H1 (cell line): ENCODE results near the gene CCDC197. TPM values are rescaled to one million over a fixed set of nuclear protein-coding genes. Genes with fewer than 3 reads are reported as not detected.

Experiments
- CTCF ChIA-PET: fragments of 300-600 bp; sonication (Branson Sonifier 250); formaldehyde crosslinking; loops from one replicate; lab custom pipeline; 2021; ENCODE audit not compliant: partially characterized antibody; lab: Charles Lee
- POLR2A ChIA-PET: fragments of 300-600 bp; sonication (Branson Sonifier 250); formaldehyde crosslinking; loops from one replicate; lab custom pipeline; 2021; ENCODE audit warnings: inconsistent platforms; ENCODE audit not compliant: partially characterized antibody; lab: Charles Lee
- DNase-seq, 2 experiments: peaks; one replicate each; pipeline versions ENCODE4 v3.0.0 to v3.0.0-alpha.2; 2010 to 2022; ENCODE audit warnings: low spot score in 2 of 2, low read depth in 1 of 2, mixed read lengths in 1 of 2
- FAIRE-seq: peaks from 2 replicates; lab custom pipeline; 2011; peaks lifted over from hg19 to GRCh38; lab: Jason Lieb, UNC
- H2AFZ ChIP-seq: 2 replicates; pipeline ENCODE4 v1.8.1; 2012; ENCODE audit warnings: low read length, inconsistent platforms
- H2AK5ac ChIP-seq: 2 replicates; pipeline ENCODE4 v1.6.1; 2013; ENCODE audit warnings: low read depth, low read length
- H2BK120ac ChIP-seq: replicated peaks from 2 replicates; pipeline ENCODE3; 2013; ENCODE audit warnings: low read depth, low read length, inconsistent platforms
- H2BK12ac ChIP-seq: 2 replicates; pipeline ENCODE4 v1.6.1; 2013; ENCODE audit warnings: low read depth, low read length
- H2BK15ac ChIP-seq: 2 replicates; pipeline ENCODE4 v1.6.1; 2013; ENCODE audit warnings: low read length
- H2BK20ac ChIP-seq: 2 replicates; pipeline ENCODE4 v1.6.1; 2013; ENCODE audit warnings: low read length
- H2BK5ac ChIP-seq: 2 replicates; pipeline ENCODE4 v1.6.1; 2013; ENCODE audit warnings: low read depth, low read length
- H3K14ac ChIP-seq: 2 replicates; pipeline ENCODE4 v1.6.1; 2013; ENCODE audit warnings: inconsistent platforms; ENCODE audit not compliant: insufficient read length
- H3K18ac ChIP-seq: 2 replicates; pipeline ENCODE4 v1.6.1; 2013; ENCODE audit warnings: low read length; ENCODE audit errors: extremely low read depth
- H3K23ac ChIP-seq: 2 replicates; pipeline ENCODE4 v1.6.1; 2013; ENCODE audit warnings: inconsistent platforms; ENCODE audit not compliant: insufficient read length
- H3K23me2 ChIP-seq: 2 replicates; pipeline ENCODE4 v1.6.1; 2013; ENCODE audit warnings: low read depth, low read length
- H3K27ac ChIP-seq: 2 replicates; pipeline ENCODE4 v1.6.1; 2011; ENCODE audit warnings: low read depth, low read length, inconsistent platforms
- H3K27me3 ChIP-seq, 4 experiments: replicated peaks in 1 of 4; 1 replicate in 1 of 4; 2 replicates in 3 of 4; pipeline versions ENCODE4 v1.6.1 to v1.8.1; 2011 to 2013; ENCODE audit warnings: low read length in 3 of 4, mild to moderate bottlenecking in 3 of 4, inconsistent platforms in 2 of 4, mixed read lengths in 2 of 4, moderate library complexity in 1 of 4; ENCODE audit not compliant: control insufficient read depth in 3 of 4, insufficient read depth in 3 of 4; ENCODE audit errors: extremely low read depth in 1 of 4
- H3K36me3 ChIP-seq, 4 experiments: 2 replicates each; pipeline versions ENCODE4 v1.6.1 to v1.8.1; 2011 to 2013; ENCODE audit warnings: mild to moderate bottlenecking in 4 of 4, low read length in 3 of 4, moderate library complexity in 2 of 4, control low read depth in 1 of 4, inconsistent platforms in 1 of 4; ENCODE audit not compliant: insufficient read depth in 4 of 4, control insufficient read depth in 2 of 4
- H3K4ac ChIP-seq: replicated peaks from 2 replicates; pipeline ENCODE3; 2013; ENCODE audit warnings: low read length, low read depth, mixed read lengths, inconsistent platforms; ENCODE audit not compliant: insufficient read length
- H3K4me1 ChIP-seq, 4 experiments: replicated peaks in 1 of 4; 1 replicate in 1 of 4; 2 replicates in 3 of 4; pipeline versions ENCODE4 v1.6.1 to v1.8.1; 2011 to 2013; ENCODE audit warnings: low read length in 3 of 4, inconsistent platforms in 2 of 4, mixed read lengths in 1 of 4; ENCODE audit not compliant: insufficient read depth in 4 of 4, control insufficient read depth in 3 of 4
- H3K4me2 ChIP-seq, 2 experiments: 2 replicates each; pipeline versions ENCODE4 v1.6.1 to v1.8.1; 2011 to 2013; ENCODE audit warnings: low read depth in 2 of 2, low read length in 2 of 2, control low read depth in 1 of 2, inconsistent platforms in 1 of 2, mild to moderate bottlenecking in 1 of 2; ENCODE audit not compliant: insufficient read depth in 1 of 2
- H3K4me3 ChIP-seq, 4 experiments: fragments of 200-600, 300-600 bp in 1 of 4; sonication (generic), shearing (Covaris generic), sonication (Bioruptor Twin) in 1 of 4; 2 replicates each; pipeline versions ENCODE4 v1.5.1 to v1.8.1; 2011 to 2016; ENCODE audit warnings: low read length in 4 of 4, low read depth in 3 of 4, control low read depth in 2 of 4, inconsistent platforms in 2 of 4, mild to moderate bottlenecking in 2 of 4, mixed read lengths in 1 of 4, moderate library complexity in 1 of 4; ENCODE audit not compliant: insufficient read depth in 2 of 4; ENCODE audit errors: extremely low read depth in 1 of 4
- H3K56ac ChIP-seq: replicated peaks from 2 replicates; pipeline ENCODE3; 2013; ENCODE audit warnings: low read depth, mild to moderate bottlenecking, mixed read lengths, low read length, inconsistent platforms; ENCODE audit not compliant: insufficient read length
- H3K79me1 ChIP-seq: 2 replicates; pipeline ENCODE4 v1.6.1; 2013; ENCODE audit warnings: low read depth, low read length, control low read depth
- H3K79me2 ChIP-seq, 2 experiments: 2 replicates each; pipeline versions ENCODE4 v1.6.1 to v1.8.1; 2012 to 2013; ENCODE audit warnings: low read length in 2 of 2, mild to moderate bottlenecking in 2 of 2, inconsistent platforms in 1 of 2; ENCODE audit not compliant: insufficient read depth in 2 of 2, control insufficient read depth in 1 of 2
- H3K9ac ChIP-seq, 4 experiments: replicated peaks in 1 of 4; 1 replicate in 1 of 4; 2 replicates in 3 of 4; pipeline versions ENCODE4 v1.6.1 to v1.8.1; 2011 to 2013; ENCODE audit warnings: low read depth in 3 of 4, low read length in 3 of 4, control low read depth in 2 of 4, mild to moderate bottlenecking in 2 of 4, moderate library complexity in 2 of 4, inconsistent platforms in 1 of 4; ENCODE audit errors: extremely low read depth in 1 of 4
- H3K9me3 ChIP-seq, 2 experiments: 2 replicates each; pipeline versions ENCODE4 v1.6.1 to v1.8.1; 2012 to 2013; ENCODE audit warnings: mild to moderate bottlenecking in 2 of 2, moderate library complexity in 2 of 2, control low read depth in 1 of 2, inconsistent platforms in 1 of 2, low read depth in 1 of 2, low read length in 1 of 2, mixed read lengths in 1 of 2; ENCODE audit not compliant: insufficient read depth in 2 of 2
- H4K20me1 ChIP-seq, 2 experiments: replicated peaks in 1 of 2; 2 replicates each; pipeline versions ENCODE3 to v1.8.1; 2011 to 2013; ENCODE audit warnings: inconsistent platforms in 2 of 2, low read length in 2 of 2, mild to moderate bottlenecking in 1 of 2; ENCODE audit not compliant: insufficient read depth in 2 of 2, control insufficient read depth in 1 of 2
- H4K5ac ChIP-seq: 2 replicates; pipeline ENCODE4 v1.6.1; 2013; ENCODE audit warnings: low read length, low read depth, mixed read lengths, inconsistent platforms; ENCODE audit not compliant: insufficient read length
- H4K8ac ChIP-seq: 2 replicates; pipeline ENCODE4 v1.8.0; 2013; ENCODE audit warnings: mild to moderate bottlenecking, moderate library complexity, low read length, inconsistent platforms; ENCODE audit not compliant: insufficient read depth; ENCODE audit errors: extremely low read depth
- H4K91ac ChIP-seq: replicated peaks from 2 replicates; pipeline ENCODE3; 2013; ENCODE audit warnings: low read length, mixed read lengths, inconsistent platforms; ENCODE audit not compliant: insufficient read length
- ATF2 ChIP-seq: IDR thresholded peaks from 2 replicates; pipeline ENCODE4 v1.6.1; 2012; ENCODE audit warnings: low read length, inconsistent platforms
- CTCF ChIP-seq, 3 experiments: IDR thresholded peaks; 1 replicate in 2 of 3; 2 replicates in 1 of 3; pipeline versions ENCODE4 v1.5.1 to v1.6.1; 2011; ENCODE audit warnings: low read length in 3 of 3, mild to moderate bottlenecking in 3 of 3, inconsistent platforms in 2 of 3, low read depth in 1 of 3, moderate library complexity in 1 of 3; ENCODE audit not compliant: insufficient read depth in 1 of 3; ENCODE audit errors: control extremely low read depth in 1 of 3
- HDAC2 ChIP-seq, 2 experiments: fragments of 300-600 bp in 1 of 2; sonication (generic) in 1 of 2; IDR thresholded peaks; 2 replicates each; pipeline ENCODE4 v1.6.1; 2011 to 2012; ENCODE audit warnings: low read depth in 2 of 2, low read length in 2 of 2, mild to moderate bottlenecking in 2 of 2, moderate library complexity in 2 of 2, borderline replicate concordance in 1 of 2, inconsistent platforms in 1 of 2
- JUN ChIP-seq: IDR thresholded peaks from 2 replicates; pipeline ENCODE4 v1.6.1; 2011; ENCODE audit warnings: low read depth, mild to moderate bottlenecking, improper control_type of control experiment, low read length
- MAFK ChIP-seq: IDR thresholded peaks from 2 replicates; pipeline ENCODE4 v1.6.1; 2012; ENCODE audit warnings: low read depth, mild to moderate bottlenecking, improper control_type of control experiment, low read length
- SP4 ChIP-seq: IDR thresholded peaks from 2 replicates; pipeline ENCODE4 v1.6.1; 2012; ENCODE audit warnings: low read length, inconsistent platforms
- TEAD4 ChIP-seq: IDR thresholded peaks from 2 replicates; pipeline ENCODE4 v1.6.1; 2012; ENCODE audit warnings: low read depth, low read length, inconsistent platforms, mixed read lengths
- USF2 ChIP-seq: IDR thresholded peaks from 2 replicates; pipeline ENCODE4 v1.6.1; 2011; ENCODE audit warnings: low read length, improper control_type of control experiment
- WGBS, 2 experiments: shearing (Covaris generic) in 1 of 2; methylation state at CpG; one replicate each; pipeline versions ENCODE4 v1.1.6 to v1.1.7; 2013 to 2015; ENCODE audit warnings: low lambda C conversion rate in 2 of 2, mixed read lengths in 2 of 2, inconsistent platforms in 1 of 2, low coverage in 1 of 2, missing lambda C conversion rate in 1 of 2; ENCODE audit not compliant: insufficient replicate concordance in 2 of 2, insufficient coverage in 1 of 2, insufficient read length in 1 of 2; ENCODE audit errors: extremely low coverage in 1 of 2, missing lambda C conversion rate in 1 of 2; 5-methylcytosine and 5-hydroxymethylcytosine counted together
- polyA plus RNA-seq, 7 experiments: library from polyadenylated mRNA; depleted of rRNA in 3 of 7; stranded (reverse) in 5 of 7; unstranded in 2 of 7; fragments of >200 nt in 5 of 7; fragments of 200-250 nt in 2 of 7; gene quantifications; 1 replicate in 5 of 7; 2 replicates in 1 of 7; 4 replicates in 1 of 7; pipeline versions ENCODE4 v1.2.1 to v1.2.3, GENCODE V29; 2011 to 2013; ENCODE audit warnings: missing spikeins in 2 of 7, mixed read lengths in 2 of 7
- total RNA-seq: library from RNA; stranded (reverse); fragmentation: NEBNext Ultra II Directional; extraction: Animal tissue kit (Norgen Biotek cat#: 25700); gene quantifications from 2 replicates; pipeline ENCODE4 v1.2.1, GENCODE V29; 2021

Gene CCDC197
- total and polyA plus RNA-seq, 2 of the 8 experiments (the other 6 are each of a cell fraction or from before 2014, with no cell fraction given), result not detected

- Histone ChIP-seq H4K91ac (no peak overlapping the region), H2BK12ac (no peak overlapping the region), H3K14ac (no peak overlapping the region), H3K36me3 (no peaks in the 10 kb centered on the region), H3K79me1 (no peaks in the 10 kb centered on the region), H2BK15ac (no peak overlapping the region), H3K79me2 (no peaks in the 10 kb centered on the region), H3K27me3 (no peaks in the 10 kb centered on the region; a peak in 1 of 7 replicates), H2AFZ (no peak overlapping the region), H3K4me1 (peaks cover 0 to 14% (median 8%) of the 10 kb centered on the region in 4 experiments; a peak in 4 of 7 replicates), H2AK5ac (no peak overlapping the region), H3K9me3 (no peaks in the 10 kb centered on the region), H3K27ac (no peak overlapping the region), H3K4me2 (peak overlapping the region in 1 of 2 experiments; percentile 8; a peak in 1 of 4 replicates), H3K56ac (no peak overlapping the region), H3K18ac (no peak overlapping the region), H3K9ac (no peak overlapping the region), H3K4ac (no peak overlapping the region), H3K23me2 (peaks cover 3% of the 10 kb centered on the region; the same call in 1 of the 2 replicates), H4K8ac (no peak overlapping the region), H3K4me3 (no peak overlapping the region), H2BK20ac (no peak overlapping the region), H4K5ac (no peak overlapping the region), H2BK5ac (peak overlapping the region; percentile 60; the same call in 1 of the 2 replicates), H3K23ac (no peak overlapping the region), H4K20me1 (no peaks in the 10 kb centered on the region), H2BK120ac (no peak overlapping the region)
- WGBS, 2 experiments, result 74% methylated on average over 3 of the region's 3 CpGs; no CpG with 5 or more reads in 1 of the 2 experiments
- ChIA-PET CTCF (interaction anchor here (0.7 to 7.6 kb wide), 15 partner anchors 8 to 494 kb away, joined by 3 to 108 read pairs (median 6); partner anchors contain the start of genes ASB2 and CCDC197), POLR2A (no interaction called here)
- no peak for DNase-seq
- no peak for FAIRE-seq
- TF ChIP-seq HDAC2 (IDR thresholded peaks at IDR 0.05; ENCODE audit: borderline replicate concordance in 1 of 2, low read depth in 2 of 2, low read length in 2 of 2) (no peak), TEAD4 (no peak), SP4 (no peak), USF2 (no peak), ATF2 (no peak), CTCF (IDR thresholded peaks at IDR 0.05; ENCODE audit: control extremely low read depth in 1 of 3, insufficient read depth in 1 of 3, low read depth in 1 of 3, low read length in 3 of 3) (no peak), JUN (no peak), MAFK (no peak)
Observed at GRCh38 chr14:93984070-93984469, 13.0 kb upstream of the CCDC197 start.
